Neural progenitor cell (in vitro differentiated cells): ENCODE data around the gene RBM6.

Experiments used
- CTCF ChIP-seq: fragments of 200-600 bp; sonication (generic); IDR thresholded peaks from 2 replicates; pipeline ENCODE4 v1.5.1; 2017; ENCODE audit warnings: antibody characterized with exemption, mild to moderate bottlenecking
- EZH2 ChIP-seq: fragments of 200-600 bp; sonication (generic); IDR thresholded peaks from 2 replicates; pipeline ENCODE4 v1.6.1; 2017; ENCODE audit warnings: antibody characterized with exemption, mild to moderate bottlenecking, moderate library complexity
- EZH2phosphoT487 ChIP-seq: fragments of 200-600 bp; sonication (generic); IDR thresholded peaks from 2 replicates; pipeline ENCODE4 v1.6.1; 2017; ENCODE audit warnings: antibody characterized with exemption

DNA sequence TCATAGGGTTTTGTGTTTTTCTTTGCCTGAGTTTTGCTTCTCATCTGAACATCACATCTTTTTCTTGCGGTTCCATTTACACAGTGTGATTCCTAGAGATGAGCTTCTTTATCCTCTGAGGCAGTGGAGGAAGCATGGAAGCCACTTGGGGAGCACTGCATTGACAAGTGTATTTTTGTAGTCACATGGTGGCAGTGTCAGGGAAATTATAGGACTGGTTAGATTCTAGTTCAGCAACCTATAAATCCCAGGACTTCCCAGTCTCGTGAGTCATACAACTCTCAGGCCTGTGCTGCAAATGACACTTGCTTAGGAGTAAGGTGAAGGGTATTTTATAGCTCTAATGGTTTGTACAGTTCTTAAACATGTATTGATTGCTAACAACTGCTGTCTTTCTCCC is 58.4 kb downstream of the RBM6 start:
- TF ChIP-seq CTCF (no peak), EZH2 (no peak), EZH2phosphoT487 (no peak)
